HepG2 (cell line): ENCODE results near the gene MLH1. TPM values are rescaled to one million over a fixed set of nuclear protein-coding genes. Genes with fewer than 3 reads are reported as not detected.
"Not testable (repeated sequence)": the region's sequence is repeated elsewhere in the genome, so short reads cannot be mapped to it uniquely, and the experiment has no call there.

Experiments
- ATAC-seq: fragments of 200-7000 bp; cut with Tn5 transposase; 3 replicates; pipeline ENCODE4 v1.9.1; 2020; ENCODE audit warnings: mild to moderate bottlenecking, moderate library complexity
- BruUV-seq: library from RNA; stranded (reverse); fragments of 400-500 nt; replicated peaks from 2 replicates; lab custom pipeline; 2021; lab: Mats Ljungman, UMichigan
- CTCF ChIA-PET: fragments of 300-600 bp; formaldehyde crosslinking; extraction: SDS; loops from one replicate; lab custom pipeline; 2021; ENCODE audit warnings: low total read pairs, inconsistent platforms, low intra/inter-chr PET ratio; lab: Yijun Ruan, JAX
- POLR2A ChIA-PET: fragments of 350-600 bp; sonication (Branson Sonifier 250); formaldehyde crosslinking; loops from one replicate; lab custom pipeline; 2020; ENCODE audit warnings: antibody characterized with exemption, inconsistent platforms; lab: Yijun Ruan, JAX
- DNase-seq: peaks from one replicate; pipeline ENCODE4 v3.0.0-alpha.2; 2015; ENCODE audit warnings: low spot score
- FAIRE-seq: peaks from 3 replicates; lab custom pipeline; 2011; peaks lifted over from hg19 to GRCh38; lab: Jason Lieb, UNC
- H2AFZ ChIP-seq: one replicate; pipeline ENCODE4 v1.6.1; 2011; ENCODE audit warnings: low read length, inconsistent platforms
- H3K27ac ChIP-seq: fragments of 300-600 bp; 3 replicates; pipeline ENCODE4 v1.8.0; 2011; ENCODE audit warnings: mixed run types, mild to moderate bottlenecking, mixed read lengths, low read length, inconsistent platforms; ENCODE audit not compliant: insufficient read depth; ENCODE audit errors: extremely low read length
- H3K27me3 ChIP-seq, 2 experiments: fragments of 200-600 bp in 1 of 2; 2 replicates in 1 of 2; 3 replicates in 1 of 2; pipeline versions ENCODE4 v1.6.0 to v1.8.0; 2011; ENCODE audit warnings: low read length in 2 of 2, mild to moderate bottlenecking in 2 of 2, moderate library complexity in 2 of 2, inconsistent platforms in 1 of 2; ENCODE audit not compliant: insufficient read depth in 2 of 2, control insufficient read depth in 1 of 2
- H3K36me3 ChIP-seq, 2 experiments: fragments of 200-600 bp in 1 of 2; replicated peaks in 1 of 2; 2 replicates in 1 of 2; 3 replicates in 1 of 2; pipeline versions ENCODE4 v1.5.1 to v1.8.0; 2011; ENCODE audit warnings: low read length in 2 of 2, inconsistent platforms in 1 of 2; ENCODE audit not compliant: insufficient read depth in 2 of 2, control insufficient read depth in 1 of 2
- H3K4me1 ChIP-seq: 2 replicates; pipeline ENCODE4 v1.5.1; 2012; ENCODE audit warnings: low read length, inconsistent platforms; ENCODE audit not compliant: insufficient read depth
- H3K4me2 ChIP-seq: 2 replicates; pipeline ENCODE4 v1.6.0; 2011; ENCODE audit warnings: low read depth, low read length, inconsistent platforms
- H3K4me3 ChIP-seq, 3 experiments: fragments of 200-600 bp in 1 of 3; sonication (generic), shearing (Covaris generic) in 1 of 3; replicated peaks in 1 of 3; 2 replicates each; pipeline ENCODE4 v1.5.1; 2011 to 2016; ENCODE audit warnings: low read length in 3 of 3, inconsistent platforms in 2 of 3, low read depth in 2 of 3, mild to moderate bottlenecking in 2 of 3, control low read depth in 1 of 3, mixed read lengths in 1 of 3; ENCODE audit not compliant: insufficient read depth in 1 of 3
- H3K79me2 ChIP-seq: one replicate; pipeline ENCODE4 v1.6.1; 2011; ENCODE audit warnings: low read length, inconsistent platforms; ENCODE audit not compliant: insufficient read depth
- H3K9ac ChIP-seq: 2 replicates; pipeline ENCODE4 v1.6.0; 2011; ENCODE audit warnings: mild to moderate bottlenecking, low read depth, low read length, inconsistent platforms; ENCODE audit not compliant: insufficient read depth
- H3K9me3 ChIP-seq: 2 replicates; pipeline ENCODE4 v1.5.1; 2012; ENCODE audit warnings: mild to moderate bottlenecking, low read length
- H4K20me1 ChIP-seq: 2 replicates; pipeline ENCODE4 v1.6.0; 2011; ENCODE audit warnings: inconsistent platforms, mild to moderate bottlenecking, low read length, moderate library complexity; ENCODE audit not compliant: insufficient read depth
- HNRNPH1 ChIP-seq: fragments of 200-400 bp; formaldehyde crosslinking; optimal IDR thresholded peaks from 2 replicates; pipeline ENCODE3; 2017; ENCODE audit warnings: mild to moderate bottlenecking, low read depth, low read length
- KIAA2018 ChIP-seq: sonication (generic); formaldehyde crosslinking; IDR thresholded peaks from 2 replicates; pipeline ENCODE4 v1.5.0; 2020; ENCODE audit warnings: mild to moderate bottlenecking, missing genetic modification reagents, borderline replicate concordance
- NFE2L2 ChIP-seq: fragments of 150-350 bp; IDR thresholded peaks from 2 replicates; pipeline ENCODE4 v1.6.1; 2014; ENCODE audit warnings: low read length
- ZFP41 ChIP-seq: sonication (generic); formaldehyde crosslinking; IDR thresholded peaks from 2 replicates; pipeline ENCODE4 v1.4.0; 2020; ENCODE audit warnings: mild to moderate bottlenecking, missing genetic modification reagents, borderline replicate concordance
- WGBS: methylation state at CpG from one replicate; pipeline ENCODE4 v1.1.6; 2017; ENCODE audit warnings: low lambda C conversion rate; 5-methylcytosine and 5-hydroxymethylcytosine counted together
- in situ Hi-C: cut with HindIII; loops from 2 replicates; pipeline ENCODE4 v1.10.0; 2017; ENCODE audit warnings: low pct_unique_long_range_greater_than_20kb; ENCODE audit not compliant: extremely low pct_ligation_motif_present
- intact Hi-C: fragments of 100-400 bp; cut with micrococcal nuclease; formaldehyde crosslinking; loops from one replicate; pipeline ENCODE4 v1.10.0; 2022; ENCODE audit not compliant: unreplicated experiment
- polyA plus RNA-seq, 8 experiments: library from polyadenylated mRNA; depleted of rRNA in 3 of 8; stranded (reverse) in 7 of 8; unstranded in 1 of 8; fragments of >200 nt; fragmentation: Illumina TruSeq in 4 of 8; extraction: Trizol in 4 of 8; gene quantifications; 2 replicates each; pipeline versions ENCODE4 v1.2.1 to v1.2.3, GENCODE V29; 2011 to 2016; ENCODE audit warnings: low read depth in 4 of 8, missing spikeins in 1 of 8, mixed read lengths in 1 of 8; ENCODE audit not compliant: insufficient read depth in 1 of 8
- total RNA-seq, 5 experiments: library from RNA; depleted of rRNA; stranded (reverse); fragments of >200 nt; fragmentation: Illumina TruSeq; extraction: Trizol; gene quantifications; 2 replicates each; pipeline ENCODE4 v1.2.3, GENCODE V29; 2016; ENCODE audit warnings: low read depth in 1 of 5

The MLH1 gene
- total and polyA plus RNA-seq, 2 of the 13 experiments (the other 11 are each of a cell fraction or from before 2014, with no cell fraction given): 29.5 to 70.8 TPM

- no peak for TF ChIP-seq KIAA2018 (CRISPR knock-in tag)
- no peak for TF ChIP-seq NFE2L2
- no peak for TF ChIP-seq HNRNPH1
- TF ChIP-seq ZFP41 (CRISPR knock-in tag): no peak
Observed at GRCh38 chr3:36960502-36960901, 32.8 kb upstream of the MLH1 start (continued).

GRCh38 chr3:36963008-36963407 lies 30.3 kb upstream of the MLH1 start:
- 88% methylated on average over 7 of the region's 7 CpGs for WGBS
- BruUV-seq, H3K79me2 ChIP-seq, POLR2A ChIA-PET, H3K4me1 ChIP-seq, DNase-seq, H3K4me3 ChIP-seq, H3K36me3 ChIP-seq, H3K4me2 ChIP-seq, CTCF ChIA-PET, H3K9ac ChIP-seq, H3K27ac ChIP-seq, ATAC-seq, FAIRE-seq, H3K27me3 ChIP-seq, H2AFZ ChIP-seq, H3K9me3 ChIP-seq, H4K20me1 ChIP-seq, intact Hi-C loops: not testable (repeated sequence)
- in situ Hi-C loops: loop anchor here (25.0 kb wide), 1 partner anchor 226 kb away; no protein-coding TSS in a partner anchor
